WERI-Rb-1 (cell line): ENCODE results near the gene TET1.
"Not testable (repeated sequence)": the region's sequence is repeated elsewhere in the genome, so short reads cannot be mapped to it uniquely, and the experiment has no call there.

ENCODE experiments used
- DNase-seq: peaks from one replicate; pipeline ENCODE4 v3.0.0-alpha.2; 2020
- H3K27ac ChIP-seq: fragments of 250-450 bp; sonication (Bioruptor Pico); 2 replicates; pipeline ENCODE4 v1.5.1; 2020; ENCODE audit warnings: mild to moderate bottlenecking, moderate library complexity
- H3K27me3 ChIP-seq: fragments of 250-450 bp; sonication (Bioruptor Pico); 2 replicates; pipeline ENCODE4 v1.5.1; 2021; ENCODE audit warnings: mild to moderate bottlenecking, low read depth, moderate library complexity; ENCODE audit not compliant: insufficient read depth, severe bottlenecking
- H3K36me3 ChIP-seq: fragments of 250-450 bp; sonication (Bioruptor Pico); 2 replicates; pipeline ENCODE4 v1.5.1; 2020; ENCODE audit warnings: mild to moderate bottlenecking, moderate library complexity
- H3K4me3 ChIP-seq: 2 replicates; pipeline ENCODE4 v1.5.1; 2011; ENCODE audit warnings: low read depth, mild to moderate bottlenecking, control low read depth, low read length
- H3K9me3 ChIP-seq: fragments of 250-450 bp; sonication (Bioruptor Pico); 2 replicates; pipeline ENCODE4 v1.5.1; 2021; ENCODE audit warnings: mild to moderate bottlenecking, moderate library complexity; ENCODE audit not compliant: severe bottlenecking
- CTCF ChIP-seq: IDR thresholded peaks from 2 replicates; pipeline ENCODE4 v1.5.1; 2011; ENCODE audit warnings: low read depth, mild to moderate bottlenecking, control low read depth, inconsistent platforms, low read length

TET1 gene

GRCh38 chr10:68625316-68625921 lies 65.3 kb downstream of the TET1 start:
- no peak for DNase-seq
- H3K36me3 ChIP-seq, result no peaks in the 10 kb centered on the region
- H3K27ac ChIP-seq, result no peak overlapping the region
- H3K9me3 ChIP-seq, result no peaks in the 10 kb centered on the region
- H3K27me3 ChIP-seq, result no peaks in the 10 kb centered on the region
- TF ChIP-seq CTCF, result no peak
- no peak overlapping the region for H3K4me3 ChIP-seq

GRCh38 chr10:68628576-68629127 lies 68.5 kb downstream of the TET1 start:
- no peak overlapping the region for H3K27ac ChIP-seq
- DNase-seq, result no peak
- no peak overlapping the region for H3K4me3 ChIP-seq
- no peaks in the 10 kb centered on the region for H3K36me3 ChIP-seq
- TF ChIP-seq CTCF, result no peak
- no peaks in the 10 kb centered on the region for H3K9me3 ChIP-seq
- no peaks in the 10 kb centered on the region for H3K27me3 ChIP-seq

- H3K36me3 ChIP-seq, H3K9me3 ChIP-seq, H3K27me3 ChIP-seq, H3K4me3 ChIP-seq, DNase-seq, H3K27ac ChIP-seq: not testable (repeated sequence)
Measured at GRCh38 chr10:68632271-68632560, 72.1 kb downstream of the TET1 start.

- TF ChIP-seq CTCF, result no peak
- H3K27me3 ChIP-seq, result no peaks in the 10 kb centered on the region
- no peaks in the 10 kb centered on the region for H3K9me3 ChIP-seq
- H3K36me3 ChIP-seq, result peaks cover 2% of the 10 kb centered on the region
- no peak overlapping the region for H3K27ac ChIP-seq
- DNase-seq, result no peak
- no peak overlapping the region for H3K4me3 ChIP-seq
Measured at GRCh38 chr10:68633281-68633680, 73.1 kb downstream of the TET1 start.

- H3K27me3 ChIP-seq, result no peaks in the 10 kb centered on the region
- no peak for TF ChIP-seq CTCF
- no peaks in the 10 kb centered on the region for H3K9me3 ChIP-seq
- no peak for DNase-seq
- no peak overlapping the region for H3K27ac ChIP-seq
- H3K4me3 ChIP-seq, result no peak overlapping the region
- H3K36me3 ChIP-seq, result peaks cover 2% of the 10 kb centered on the region
Measured at GRCh38 chr10:68633816-68634466, 73.8 kb downstream of the TET1 start.

GRCh38 chr10:68636335-68636734 lies 76.2 kb downstream of the TET1 start:
- DNase-seq, result no peak
- TF ChIP-seq CTCF, result no peak
- H3K27me3 ChIP-seq, result no peaks in the 10 kb centered on the region
- H3K9me3 ChIP-seq, result no peaks in the 10 kb centered on the region
- H3K4me3 ChIP-seq, result no peak overlapping the region
- no peak overlapping the region for H3K27ac ChIP-seq
- H3K36me3 ChIP-seq, result peaks cover 2% of the 10 kb centered on the region

- H3K4me3 ChIP-seq, H3K27ac ChIP-seq, H3K9me3 ChIP-seq, DNase-seq, H3K27me3 ChIP-seq: not testable (repeated sequence)
- H3K36me3 ChIP-seq, result peaks cover 31% of the 10 kb centered on the region
Measured at GRCh38 chr10:68643550-68643949, 83.4 kb downstream of the TET1 start.
